ENCODE measurements around the gene MEN1. TPM values are rescaled to one million over a fixed set of nuclear protein-coding genes. Genes with fewer than 3 reads are reported as not detected.

The MEN1 gene
- total and polyA plus RNA-seq, 7 experiments from 2014 or later = 25.7 to 54.9 (median 38.0) TPM

DNA sequence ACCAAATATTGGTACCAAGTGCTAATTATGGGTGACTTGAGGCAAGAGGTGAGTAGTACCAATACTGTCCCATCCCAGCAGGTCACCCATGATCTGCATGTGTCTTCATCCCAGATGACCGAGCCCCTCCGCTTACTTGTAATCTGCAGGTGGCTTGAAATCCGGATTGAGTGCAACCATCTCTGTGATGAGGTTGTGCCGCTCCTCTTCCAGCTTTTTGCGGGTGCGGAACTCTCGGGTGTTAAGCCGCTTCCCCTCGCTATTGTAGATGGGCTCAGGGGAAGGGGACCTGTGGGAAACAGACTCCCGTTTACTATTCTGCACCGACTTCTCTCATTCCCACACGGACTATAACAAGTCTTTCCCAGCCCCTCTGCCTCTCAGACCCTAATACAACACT lies 40.2 kb downstream of the MEN1 start:
- no peak for DNase-seq
- Mint-ChIP-seq H3K4me1 (peaks cover 58 to 97% (median 87%) of the 10 kb centered on the region in 7 donors), H3K9me3 (peaks cover 0 to 2% (median 0%) of the 10 kb centered on the region in 11 donors), H3K27me3 (no peaks in the 10 kb centered on the region), H3K27ac (peak overlapping the region in 8 of 9 donors; percentile 50 to 88 (median 80)), H3K4me3 (peak overlapping the region in 5 of 10 donors; percentile 4 to 95 (median 52)), H3K36me3 (peaks cover 18 to 88% (median 75%) of the 10 kb centered on the region in 5 donors)
- no peaks in the 10 kb centered on the region for H3K27me3 ChIP-seq (ENCODE audit: control insufficient read depth in 2 of 2, insufficient read depth in 2 of 2, low read length in 2 of 2)
- intact Hi-C loops (cut with micrococcal nuclease) = loop anchor here in 1 of 2 donors (10.0 kb wide), 1 partner anchor 655 kb away; the partner anchor contains the start of gene NEAT1
- H3K36me3 ChIP-seq (ENCODE audit: control insufficient read depth in 2 of 3, insufficient read depth in 3 of 3, low read length in 3 of 3) = peaks cover 64 to 95% (median 83%) of the 10 kb centered on the region in 3 experiments
- H3K4me1 ChIP-seq (ENCODE audit: control insufficient read depth in 2 of 2, insufficient read depth in 2 of 2, low read length in 2 of 2) = peaks cover 51 to 85% of the 10 kb centered on the region in 2 donors
- ChIA-PET POLR2A (interaction anchor here (0.7 to 39.7 kb wide), 5 partner anchors 5 to 365 kb away, joined by 3 to 1956 read pairs (median 6); partner anchors contain the start of genes PYGM, RASGRP2 and SF1), CTCF (interaction anchor here (2.3 to 19.1 kb wide), 2 partner anchors 15 to 23 kb away, joined by 13 to 305 read pairs; partner anchors contain the start of gene RASGRP2)
- ATAC-seq = no peak
- no peaks in the 10 kb centered on the region for H3K9me3 ChIP-seq (ENCODE audit: control insufficient read depth in 2 of 3, low read length in 3 of 3)
- H3K27ac ChIP-seq (ENCODE audit: low read depth, low read length) = peak overlapping the region; percentile 41
- H3K4me3 ChIP-seq (ENCODE audit: low read length) = no peak overlapping the region

DNA sequence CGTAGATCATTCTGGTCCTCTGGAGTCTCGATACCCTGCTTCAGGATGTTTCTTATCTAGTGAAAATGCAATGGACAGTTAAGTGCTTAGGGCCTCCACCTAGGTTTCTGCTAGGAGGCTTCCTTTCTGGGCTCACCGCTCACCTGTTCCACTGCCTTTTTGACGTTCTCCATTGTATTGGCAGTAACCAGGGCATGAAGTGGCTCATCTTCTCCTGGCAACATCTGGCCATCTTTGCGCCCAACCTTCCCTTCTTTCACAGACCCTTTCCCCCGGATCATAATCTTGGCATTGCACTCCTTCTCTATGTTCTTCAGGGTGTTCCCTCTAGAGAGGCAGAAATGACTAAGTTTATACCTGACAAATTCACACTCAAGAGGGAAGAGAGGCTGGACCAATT lies 41.1 kb downstream of the MEN1 start:
- ChIA-PET CTCF (interaction anchor here (0.7 to 19.1 kb wide), 2 partner anchors 15 to 22 kb away, joined by 4 to 305 read pairs; partner anchors contain the start of gene RASGRP2), POLR2A (interaction anchor here (0.7 to 39.7 kb wide), 4 partner anchors 4 to 79 kb away, joined by 3 to 1956 read pairs (median 980); partner anchors contain the start of genes PYGM, RASGRP2 and SF1)
- no peak overlapping the region for H3K4me3 ChIP-seq (ENCODE audit: low read length)
- peaks cover 25 to 88% (median 77%) of the 10 kb centered on the region in 5 donors for H3K36me3 Mint-ChIP-seq
- H3K4me1 Mint-ChIP-seq = peaks cover 60 to 97% (median 87%) of the 10 kb centered on the region in 7 donors
- peak overlapping the region; percentile 65 to 94 (median 90) for H3K27ac Mint-ChIP-seq
- ATAC-seq (no peak), DNase-seq (no peak)
- peaks cover 66 to 95% (median 77%) of the 10 kb centered on the region in 3 experiments for H3K36me3 ChIP-seq (ENCODE audit: control insufficient read depth in 2 of 3, insufficient read depth in 3 of 3, low read length in 3 of 3)
- peak overlapping the region; percentile 41 for H3K27ac ChIP-seq (ENCODE audit: low read depth, low read length)
- peaks cover 0 to 4% (median 0%) of the 10 kb centered on the region in 11 donors for H3K9me3 Mint-ChIP-seq
- intact Hi-C loops (cut with micrococcal nuclease) = no loop called here
- H3K27me3 ChIP-seq (ENCODE audit: control insufficient read depth in 2 of 2, insufficient read depth in 2 of 2, low read length in 2 of 2) = no peaks in the 10 kb centered on the region
- H3K27me3 Mint-ChIP-seq = no peaks in the 10 kb centered on the region
- no peaks in the 10 kb centered on the region for H3K9me3 ChIP-seq (ENCODE audit: control insufficient read depth in 2 of 3, low read length in 3 of 3)
- peak overlapping the region in 8 of 10 donors; percentile 6 to 96 (median 52) for H3K4me3 Mint-ChIP-seq
- peaks cover 54 to 83% of the 10 kb centered on the region in 2 donors for H3K4me1 ChIP-seq (ENCODE audit: control insufficient read depth in 2 of 2, insufficient read depth in 2 of 2, low read length in 2 of 2)

DNA sequence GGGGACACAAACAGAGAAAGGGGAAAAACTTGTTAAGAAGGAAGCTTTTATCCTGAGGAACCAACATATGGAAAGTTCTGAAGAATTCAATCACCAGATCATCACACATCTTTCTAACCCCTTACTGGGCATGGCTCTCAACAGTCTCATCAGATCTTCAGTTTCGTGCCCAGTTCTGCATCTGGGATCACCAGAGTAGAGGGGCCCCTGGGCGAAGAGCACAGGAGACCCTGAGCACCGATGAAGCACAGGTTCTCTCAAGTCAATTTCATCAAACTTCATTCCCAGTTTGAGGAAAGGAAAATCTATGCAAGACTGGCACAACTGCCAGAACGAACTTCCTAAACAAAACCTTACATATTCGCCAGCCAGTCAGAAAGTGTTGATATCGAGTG lies 42.1 kb downstream of the MEN1 start:
- Histone ChIP-seq H3K27me3 (ENCODE audit: control insufficient read depth in 2 of 2, insufficient read depth in 2 of 2, low read length in 2 of 2) (no peaks in the 10 kb centered on the region), H3K4me1 (ENCODE audit: control insufficient read depth in 2 of 2, insufficient read depth in 2 of 2, low read length in 2 of 2) (peaks cover 54 to 84% of the 10 kb centered on the region in 2 donors), H3K27ac (ENCODE audit: low read depth, low read length) (peak overlapping the region; percentile 69), H3K9me3 (ENCODE audit: control insufficient read depth in 2 of 3, low read length in 3 of 3) (no peaks in the 10 kb centered on the region), H3K36me3 (ENCODE audit: control insufficient read depth in 2 of 3, insufficient read depth in 3 of 3, low read length in 3 of 3) (peaks cover 63 to 89% (median 68%) of the 10 kb centered on the region in 3 experiments), H3K4me3 (ENCODE audit: low read length) (no peak overlapping the region)
- ATAC-seq = no peak
- peaks cover 0 to 4% (median 0%) of the 10 kb centered on the region in 11 donors for H3K9me3 Mint-ChIP-seq
- ChIA-PET CTCF (interaction anchor here (0.6 to 19.1 kb wide), 6 partner anchors 8 to 90 kb away, joined by 3 to 305 read pairs (median 3); partner anchors contain the start of genes PYGM and RASGRP2), POLR2A (interaction anchor here (0.9 to 39.7 kb wide), 5 partner anchors 3 to 36 kb away, joined by 3 to 1956 read pairs (median 6); partner anchors contain the start of genes PYGM, RASGRP2 and SF1)
- DNase-seq = peak in 1 of 9 donors; percentile 21
- peak overlapping the region in 8 of 10 donors; percentile 44 to 96 (median 78) for H3K4me3 Mint-ChIP-seq
- H3K36me3 Mint-ChIP-seq = peaks cover 25 to 84% (median 76%) of the 10 kb centered on the region in 5 donors
- H3K4me1 Mint-ChIP-seq = peaks cover 56 to 97% (median 88%) of the 10 kb centered on the region in 7 donors
- H3K27me3 Mint-ChIP-seq = no peaks in the 10 kb centered on the region
- intact Hi-C loops (cut with micrococcal nuclease) = loop anchor here in 1 of 2 donors (1.0 kb wide), 1 partner anchor 9 kb away; no protein-coding TSS in a partner anchor
- peak overlapping the region; percentile 27 to 94 (median 87) for H3K27ac Mint-ChIP-seq

DNA sequence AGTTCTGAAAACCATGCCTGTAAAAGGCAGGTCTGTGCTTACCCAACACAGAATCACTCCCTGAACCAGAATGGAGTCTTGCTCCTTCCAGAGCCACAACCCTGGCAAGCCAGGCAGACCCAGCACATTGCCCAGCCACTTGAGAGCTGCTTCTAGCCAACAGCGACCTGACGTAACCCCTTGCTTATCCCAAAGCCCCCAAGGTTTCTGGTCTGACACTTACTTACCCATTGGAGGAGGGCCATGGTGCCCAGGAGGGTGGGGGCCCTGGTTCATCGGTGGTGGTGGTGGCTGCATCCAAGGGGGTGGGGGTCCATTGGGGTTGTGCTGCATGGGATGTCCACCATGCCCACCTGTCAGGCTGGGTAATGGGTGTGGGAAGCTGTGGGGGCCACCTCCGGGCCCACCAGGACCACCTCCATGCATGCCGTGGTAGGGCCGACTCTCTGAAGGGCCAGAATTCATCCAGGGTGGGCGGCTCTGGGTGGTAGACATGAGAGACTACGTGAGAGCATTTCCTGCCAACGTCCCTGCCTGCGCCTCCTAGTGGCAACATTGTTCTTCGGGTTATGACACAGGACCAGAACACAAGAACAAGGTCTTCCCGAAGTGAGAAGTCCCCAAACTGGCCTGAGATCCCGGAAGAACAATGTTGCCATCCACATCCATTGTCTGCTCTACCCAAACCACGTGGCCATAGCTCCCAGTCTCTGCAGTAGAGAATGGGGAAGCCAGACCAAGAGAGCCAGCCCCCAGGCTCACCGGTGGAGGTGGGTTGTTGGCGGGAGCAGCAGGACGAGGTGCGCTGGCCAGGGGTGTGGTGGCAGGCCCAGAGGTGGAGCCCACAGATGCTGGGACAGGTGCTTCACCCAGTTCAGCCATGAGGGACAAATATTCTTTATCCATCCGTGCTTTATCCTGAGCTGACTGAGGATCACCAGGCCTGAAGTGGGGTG lies 42.7 kb downstream of the MEN1 start:
- Histone ChIP-seq H3K36me3 (ENCODE audit: control insufficient read depth in 2 of 3, insufficient read depth in 3 of 3, low read length in 3 of 3) (peaks cover 56 to 89% (median 61%) of the 10 kb centered on the region in 3 experiments), H3K4me1 (ENCODE audit: control insufficient read depth in 2 of 2, insufficient read depth in 2 of 2, low read length in 2 of 2) (peaks cover 54 to 84% of the 10 kb centered on the region in 2 donors), H3K27me3 (ENCODE audit: control insufficient read depth in 2 of 2, insufficient read depth in 2 of 2, low read length in 2 of 2) (no peaks in the 10 kb centered on the region), H3K27ac (ENCODE audit: low read depth, low read length) (peak overlapping the region; percentile 69), H3K4me3 (ENCODE audit: low read length) (no peak overlapping the region), H3K9me3 (ENCODE audit: control insufficient read depth in 2 of 3, low read length in 3 of 3) (no peaks in the 10 kb centered on the region)
- ATAC-seq (peak; percentile 53), DNase-seq (peak; percentile 65 to 86 (median 78))
- peaks cover 0 to 4% (median 0%) of the 10 kb centered on the region in 11 donors for H3K9me3 Mint-ChIP-seq
- H3K4me3 Mint-ChIP-seq = peak overlapping the region; percentile 51 to 96 (median 78)
- H3K36me3 Mint-ChIP-seq = peaks cover 28 to 83% (median 75%) of the 10 kb centered on the region in 5 donors
- peak overlapping the region; percentile 79 to 97 (median 90) for H3K27ac Mint-ChIP-seq
- intact Hi-C loops (cut with micrococcal nuclease) = loop anchor here in 1 of 2 donors (1.0 kb wide), 2 partner anchors 10 to 24 kb away; no protein-coding TSS in a partner anchor
- ChIA-PET CTCF (interaction anchor here (0.6 to 19.1 kb wide), 7 partner anchors 8 to 194 kb away, joined by 3 to 305 read pairs (median 3); partner anchors contain the start of genes PYGM and RASGRP2), POLR2A (interaction anchor here (0.9 to 39.7 kb wide), 7 partner anchors 3 to 106 kb away, joined by 3 to 1956 read pairs (median 3); partner anchors contain the start of genes PYGM, RASGRP2 and SF1)
- no peaks in the 10 kb centered on the region for H3K27me3 Mint-ChIP-seq
- peaks cover 59 to 97% (median 88%) of the 10 kb centered on the region in 7 donors for H3K4me1 Mint-ChIP-seq

DNA sequence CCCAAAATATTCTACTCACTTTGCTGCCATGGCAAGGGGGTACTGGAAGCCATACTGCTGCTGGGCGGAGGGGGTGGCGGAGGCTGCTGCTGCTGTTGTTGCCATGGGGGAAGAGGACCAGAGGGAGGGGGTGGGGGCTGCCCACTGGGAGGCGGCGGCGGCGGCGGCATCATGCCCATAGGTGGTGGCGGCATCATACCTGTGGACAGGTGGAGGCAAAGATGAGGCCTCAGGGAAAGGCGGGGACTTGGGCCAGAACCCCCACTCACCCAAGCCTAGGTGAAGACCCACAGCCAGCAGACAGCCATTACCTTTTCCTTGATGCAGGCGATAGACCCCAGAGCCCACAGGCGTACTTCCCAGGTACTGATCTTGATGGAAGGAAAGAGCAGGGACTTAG lies 43.5 kb downstream of the MEN1 start:
- ATAC-seq (no peak), DNase-seq (no peak)
- peak overlapping the region in 9 of 10 donors; percentile 4 to 96 (median 78) for H3K4me3 Mint-ChIP-seq
- H3K9me3 ChIP-seq (ENCODE audit: control insufficient read depth in 2 of 3, low read length in 3 of 3) = no peaks in the 10 kb centered on the region
- H3K27me3 ChIP-seq (ENCODE audit: control insufficient read depth in 2 of 2, insufficient read depth in 2 of 2, low read length in 2 of 2) = no peaks in the 10 kb centered on the region
- H3K4me1 ChIP-seq (ENCODE audit: control insufficient read depth in 2 of 2, insufficient read depth in 2 of 2, low read length in 2 of 2) = peaks cover 56 to 84% of the 10 kb centered on the region in 2 donors
- peak overlapping the region; percentile 69 for H3K27ac ChIP-seq (ENCODE audit: low read depth, low read length)
- peaks cover 30 to 79% (median 74%) of the 10 kb centered on the region in 5 donors for H3K36me3 Mint-ChIP-seq
- POLR2A ChIA-PET = interaction anchor here (0.9 to 39.7 kb wide), 4 partner anchors 2 to 106 kb away, joined by 3 to 1956 read pairs (median 980); partner anchors contain the start of genes PYGM, RASGRP2 and SF1
- H3K4me1 Mint-ChIP-seq = peaks cover 61 to 97% (median 88%) of the 10 kb centered on the region in 7 donors
- peak overlapping the region; percentile 79 to 97 (median 90) for H3K27ac Mint-ChIP-seq
- H3K36me3 ChIP-seq (ENCODE audit: control insufficient read depth in 2 of 3, insufficient read depth in 3 of 3, low read length in 3 of 3) = peaks cover 53 to 84% (median 54%) of the 10 kb centered on the region in 3 experiments
- H3K4me3 ChIP-seq (ENCODE audit: low read length) = no peak overlapping the region
- intact Hi-C loops (cut with micrococcal nuclease) = loop anchor here in 1 of 2 donors (1.0 kb wide), 1 partner anchor 24 kb away; no protein-coding TSS in a partner anchor
- peaks cover 0 to 5% (median 0%) of the 10 kb centered on the region in 11 donors for H3K9me3 Mint-ChIP-seq
- H3K27me3 Mint-ChIP-seq = no peaks in the 10 kb centered on the region
- CTCF ChIA-PET = interaction anchor here (1.9 to 19.1 kb wide), 3 partner anchors 8 to 20 kb away, joined by 21 to 305 read pairs (median 57); partner anchors contain the start of gene RASGRP2
